Measurements from ENCODE around the gene QRICH2. TPM values are rescaled to one million over a fixed set of nuclear protein-coding genes. Genes with fewer than 3 reads are reported as not detected.

The QRICH2 gene
- total and polyA plus RNA-seq, 10 of the 15 experiments (the other 5 are each of a cell fraction or from before 2014, with no cell fraction given), result 0.04 to 0.72 (median 0.25) TPM

DNA sequence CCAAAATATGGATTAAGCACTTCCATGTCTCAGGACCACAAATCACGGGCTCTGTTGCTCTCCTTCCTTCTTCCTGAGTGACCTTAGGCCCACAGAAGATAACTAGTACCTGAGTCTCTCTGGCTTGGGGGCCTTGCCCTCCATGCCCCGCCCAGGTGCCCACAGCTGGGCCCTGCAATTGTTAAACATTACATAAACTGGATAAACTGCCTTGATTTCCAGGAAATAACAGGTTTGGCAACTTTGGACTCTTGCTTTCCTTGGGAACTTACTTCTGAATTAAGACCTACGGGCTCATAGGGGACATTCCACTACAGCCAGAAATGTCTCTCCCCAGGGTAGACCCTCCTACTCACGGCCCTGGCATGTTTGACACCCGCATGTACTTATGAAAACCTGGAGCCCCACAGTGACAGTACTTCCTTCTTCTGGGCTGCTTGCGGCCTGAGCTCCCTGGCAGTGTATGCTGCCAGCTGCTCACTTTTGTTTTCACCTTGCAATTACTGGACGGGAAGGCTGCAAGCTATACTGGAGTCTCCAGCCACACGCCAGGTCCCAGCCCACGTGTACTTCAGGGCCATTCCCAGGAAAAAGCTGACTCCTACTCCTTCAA is 45.2 kb downstream of the QRICH2 start (continued):
- TF ChIP-seq SUPT20H (IDR thresholded peaks at IDR 0.05; ENCODE audit: borderline replicate concordance, control insufficient read depth, low read depth, low read length) (no peak), STAT1 (conservative IDR thresholded peaks at IDR 0.05) (no peak), NR2F1 (conservative IDR thresholded peaks at IDR 0.05) (0 out of 2 replicates have a peak, but pooled peaks have one; percentile 17), IKZF2 (IDR thresholded peaks at IDR 0.05) (peak; percentile 69 to 77), CEBPB (IDR thresholded peaks at IDR 0.05; ENCODE audit: borderline replicate concordance in 1 of 2, low read depth in 2 of 2, low read length in 2 of 2) (no peak), IRF4 (IDR thresholded peaks at IDR 0.05; ENCODE audit: low read depth, low read length) (no peak), POLR2AphosphoS5 (IDR thresholded peaks at IDR 0.05; ENCODE audit: low read length) (0 out of 2 replicates have a peak, but pooled peaks have one; percentile 37), MTA2 (IDR thresholded peaks at IDR 0.05; ENCODE audit: low read depth) (0 out of 2 replicates have a peak, but pooled peaks have one; percentile 16), BACH1 (IDR thresholded peaks at IDR 0.05; ENCODE audit: borderline replicate concordance) (no peak), RELA (IDR thresholded peaks at IDR 0.05; ENCODE audit: borderline replicate concordance, partially characterized antibody) (no peak), GATAD2B (conservative IDR thresholded peaks at IDR 0.05; ENCODE audit: low read depth) (peak; percentile 54; the same call in 1 of the 2 replicates), HDGF (IDR thresholded peaks at IDR 0.05) (no peak), KLF5 (IDR thresholded peaks at IDR 0.05; ENCODE audit: partially characterized antibody) (no peak), SIX5 (IDR thresholded peaks at IDR 0.05; ENCODE audit: low read depth, low read length, severe bottlenecking) (no peak), YBX1 (IDR thresholded peaks at IDR 0.05) (no peak), NBN (IDR thresholded peaks at IDR 0.05) (no peak), RFX5 (IDR thresholded peaks at IDR 0.05; ENCODE audit: low read depth, low read length) (no peak), SREBF2 (IDR thresholded peaks at IDR 0.05; ENCODE audit: low read length) (no peak), TBL1XR1 (IDR thresholded peaks at IDR 0.05; ENCODE audit: low read depth, low read length) (no peak; the same call in 1 of the 2 replicates), POLR2A (IDR thresholded peaks at IDR 0.05; ENCODE audit: low read depth, low read length) (no peak)
- TF ChIP-seq, protein P1, sequence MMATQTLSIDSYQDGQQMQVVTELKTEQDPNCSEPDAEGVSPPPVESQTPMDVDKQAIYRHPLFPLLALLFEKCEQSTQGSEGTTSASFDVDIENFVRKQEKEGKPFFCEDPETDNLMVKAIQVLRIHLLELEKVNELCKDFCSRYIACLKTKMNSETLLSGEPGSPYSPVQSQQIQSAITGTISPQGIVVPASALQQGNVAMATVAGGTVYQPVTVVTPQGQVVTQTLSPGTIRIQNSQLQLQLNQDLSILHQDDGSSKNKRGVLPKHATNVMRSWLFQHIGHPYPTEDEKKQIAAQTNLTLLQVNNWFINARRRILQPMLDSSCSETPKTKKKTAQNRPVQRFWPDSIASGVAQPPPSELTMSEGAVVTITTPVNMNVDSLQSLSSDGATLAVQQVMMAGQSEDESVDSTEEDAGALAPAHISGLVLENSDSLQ (IDR thresholded peaks at IDR 0.05), result peak; percentile 91
- TF ChIP-seq, protein P2, sequence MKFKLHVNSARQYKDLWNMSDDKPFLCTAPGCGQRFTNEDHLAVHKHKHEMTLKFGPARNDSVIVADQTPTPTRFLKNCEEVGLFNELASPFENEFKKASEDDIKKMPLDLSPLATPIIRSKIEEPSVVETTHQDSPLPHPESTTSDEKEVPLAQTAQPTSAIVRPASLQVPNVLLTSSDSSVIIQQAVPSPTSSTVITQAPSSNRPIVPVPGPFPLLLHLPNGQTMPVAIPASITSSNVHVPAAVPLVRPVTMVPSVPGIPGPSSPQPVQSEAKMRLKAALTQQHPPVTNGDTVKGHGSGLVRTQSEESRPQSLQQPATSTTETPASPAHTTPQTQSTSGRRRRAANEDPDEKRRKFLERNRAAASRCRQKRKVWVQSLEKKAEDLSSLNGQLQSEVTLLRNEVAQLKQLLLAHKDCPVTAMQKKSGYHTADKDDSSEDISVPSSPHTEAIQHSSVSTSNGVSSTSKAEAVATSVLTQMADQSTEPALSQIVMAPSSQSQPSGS (IDR thresholded peaks at IDR 0.05; ENCODE audit: low read length), result no peak
- TF ChIP-seq, protein P3, sequence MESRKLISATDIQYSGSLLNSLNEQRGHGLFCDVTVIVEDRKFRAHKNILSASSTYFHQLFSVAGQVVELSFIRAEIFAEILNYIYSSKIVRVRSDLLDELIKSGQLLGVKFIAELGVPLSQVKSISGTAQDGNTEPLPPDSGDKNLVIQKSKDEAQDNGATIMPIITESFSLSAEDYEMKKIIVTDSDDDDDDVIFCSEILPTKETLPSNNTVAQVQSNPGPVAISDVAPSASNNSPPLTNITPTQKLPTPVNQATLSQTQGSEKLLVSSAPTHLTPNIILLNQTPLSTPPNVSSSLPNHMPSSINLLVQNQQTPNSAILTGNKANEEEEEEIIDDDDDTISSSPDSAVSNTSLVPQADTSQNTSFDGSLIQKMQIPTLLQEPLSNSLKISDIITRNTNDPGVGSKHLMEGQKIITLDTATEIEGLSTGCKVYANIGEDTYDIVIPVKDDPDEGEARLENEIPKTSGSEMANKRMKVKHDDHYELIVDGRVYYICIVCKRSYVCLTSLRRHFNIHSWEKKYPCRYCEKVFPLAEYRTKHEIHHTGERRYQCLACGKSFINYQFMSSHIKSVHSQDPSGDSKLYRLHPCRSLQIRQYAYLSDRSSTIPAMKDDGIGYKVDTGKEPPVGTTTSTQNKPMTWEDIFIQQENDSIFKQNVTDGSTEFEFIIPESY (IDR thresholded peaks at IDR 0.05), result no peak
- TF ChIP-seq, protein P4, sequence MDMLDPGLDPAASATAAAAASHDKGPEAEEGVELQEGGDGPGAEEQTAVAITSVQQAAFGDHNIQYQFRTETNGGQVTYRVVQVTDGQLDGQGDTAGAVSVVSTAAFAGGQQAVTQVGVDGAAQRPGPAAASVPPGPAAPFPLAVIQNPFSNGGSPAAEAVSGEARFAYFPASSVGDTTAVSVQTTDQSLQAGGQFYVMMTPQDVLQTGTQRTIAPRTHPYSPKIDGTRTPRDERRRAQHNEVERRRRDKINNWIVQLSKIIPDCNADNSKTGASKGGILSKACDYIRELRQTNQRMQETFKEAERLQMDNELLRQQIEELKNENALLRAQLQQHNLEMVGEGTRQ (IDR thresholded peaks at IDR 0.05; ENCODE audit: borderline replicate concordance, low read depth, low read length), result no peak
- TF ChIP-seq, protein P5, sequence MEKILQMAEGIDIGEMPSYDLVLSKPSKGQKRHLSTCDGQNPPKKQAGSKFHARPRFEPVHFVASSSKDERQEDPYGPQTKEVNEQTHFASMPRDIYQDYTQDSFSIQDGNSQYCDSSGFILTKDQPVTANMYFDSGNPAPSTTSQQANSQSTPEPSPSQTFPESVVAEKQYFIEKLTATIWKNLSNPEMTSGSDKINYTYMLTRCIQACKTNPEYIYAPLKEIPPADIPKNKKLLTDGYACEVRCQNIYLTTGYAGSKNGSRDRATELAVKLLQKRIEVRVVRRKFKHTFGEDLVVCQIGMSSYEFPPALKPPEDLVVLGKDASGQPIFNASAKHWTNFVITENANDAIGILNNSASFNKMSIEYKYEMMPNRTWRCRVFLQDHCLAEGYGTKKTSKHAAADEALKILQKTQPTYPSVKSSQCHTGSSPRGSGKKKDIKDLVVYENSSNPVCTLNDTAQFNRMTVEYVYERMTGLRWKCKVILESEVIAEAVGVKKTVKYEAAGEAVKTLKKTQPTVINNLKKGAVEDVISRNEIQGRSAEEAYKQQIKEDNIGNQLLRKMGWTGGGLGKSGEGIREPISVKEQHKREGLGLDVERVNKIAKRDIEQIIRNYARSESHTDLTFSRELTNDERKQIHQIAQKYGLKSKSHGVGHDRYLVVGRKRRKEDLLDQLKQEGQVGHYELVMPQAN (conservative IDR thresholded peaks at IDR 0.05), result no peak
